Activated naive CD8-positive, alpha-beta T cell treated with anti-CD3 and anti-CD28 coated beads, Interleukin-2, amount 50 U/mL, for 16 hours (primary cell): ENCODE data around the gene DCN.

Experiments used
- DNase-seq: peaks from one replicate; pipeline ENCODE4 v3.0.0-alpha.2; 2020; ENCODE audit warnings: low read depth, low spot score

DCN gene

DNA sequence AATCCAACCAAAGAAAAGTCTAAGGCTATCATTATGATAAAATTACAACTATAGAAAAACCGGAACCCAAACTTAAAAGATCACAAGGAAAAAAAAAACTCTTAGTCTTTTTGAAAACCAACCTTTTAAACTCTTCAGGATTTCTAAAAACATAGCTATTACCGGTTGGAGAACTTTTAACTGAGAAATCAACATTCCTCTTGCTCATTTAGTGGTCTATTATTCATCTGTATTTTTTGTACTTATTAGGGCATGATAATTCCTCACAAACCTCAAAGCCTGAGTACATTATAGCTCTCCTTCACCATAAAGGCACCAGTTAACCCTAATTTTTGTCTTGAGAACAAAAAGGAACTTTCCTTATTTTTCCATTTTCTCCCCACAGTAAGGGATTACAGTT lies 81.7 kb downstream of the DCN start:
- DNase-seq, result no peak

DNA sequence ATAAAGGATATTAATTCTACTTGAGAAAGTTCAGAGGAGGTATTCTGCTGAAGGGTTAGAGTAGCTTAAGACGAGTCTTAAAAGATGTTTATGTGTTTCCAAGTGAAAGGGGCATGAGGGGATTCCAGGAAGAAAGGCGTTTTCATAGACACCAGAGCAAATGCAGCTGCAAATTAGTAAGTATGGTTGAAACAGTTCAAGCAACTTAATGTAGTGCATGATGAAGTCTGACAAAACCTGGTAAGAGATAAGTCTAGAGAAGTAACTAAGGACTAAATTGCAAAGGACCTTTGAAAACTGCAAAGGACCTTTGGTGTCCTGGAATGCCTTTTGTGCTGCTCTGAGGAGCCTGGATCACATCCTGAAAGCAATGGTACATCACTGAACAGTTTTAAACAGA lies 82.8 kb downstream of the DCN start:
- DNase-seq, result no peak

DNA sequence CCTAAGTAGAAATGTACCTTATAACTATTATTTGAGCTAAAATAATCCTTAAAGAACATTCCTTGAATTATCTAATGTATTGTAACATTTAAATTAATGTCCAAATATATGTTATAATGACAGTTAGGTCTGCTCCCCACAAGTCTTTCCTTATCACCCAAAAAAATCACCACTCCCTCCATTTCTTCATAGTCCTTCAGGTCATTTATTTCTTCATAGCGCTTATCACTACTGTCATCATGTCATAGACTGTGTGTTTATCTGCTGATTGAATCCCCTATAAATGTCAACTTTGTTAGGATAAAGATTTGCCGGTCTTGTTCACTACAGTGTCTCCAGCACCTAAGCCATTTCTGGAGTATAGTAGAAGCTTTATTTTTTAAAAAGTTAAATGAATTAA lies 83.3 kb downstream of the DCN start:
- DNase-seq, result no peak

- DNase-seq, result no peak
Measured at GRCh38 chr12:91098941-91099340, 83.7 kb downstream of the DCN start.

GRCh38 chr12:91098461-91098860 lies 84.2 kb downstream of the DCN start:
- DNase-seq, result no peak

- DNase-seq, result no peak
Measured at GRCh38 chr12:91094957-91095356, 87.7 kb downstream of the DCN start.

- no peak for DNase-seq
Measured at GRCh38 chr12:91094032-91094662, 88.5 kb downstream of the DCN start.

DNA sequence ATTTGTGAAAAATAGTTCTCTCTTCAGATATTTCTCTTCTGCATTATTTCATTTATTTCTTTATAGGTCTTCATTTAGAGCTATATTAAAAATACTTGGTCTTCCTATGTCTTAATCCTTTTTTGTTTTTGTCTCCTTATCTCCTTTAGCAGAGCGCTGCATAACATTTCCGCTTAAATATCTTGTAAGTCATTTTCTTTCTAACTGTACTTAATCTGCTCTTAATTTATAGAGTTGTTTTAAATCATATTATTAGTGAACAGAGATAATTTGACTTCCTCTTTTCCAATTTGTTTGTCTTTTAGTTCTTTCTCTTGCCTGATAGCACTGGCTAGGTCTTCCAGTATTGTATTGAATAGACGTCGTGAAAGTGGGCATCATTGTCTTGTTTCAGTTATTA lies 89.3 kb downstream of the DCN start:
- no peak for DNase-seq

GRCh38 chr12:91091916-91092715 lies 90.5 kb downstream of the DCN start:
- DNase-seq, result no peak
